CMK (cell line): ENCODE results near the gene ATP2C2.
"Not testable (repeated sequence)": the region's sequence is repeated elsewhere in the genome, so short reads cannot be mapped to it uniquely, and the experiment has no call there.

Source experiments
- DNase-seq: peaks from one replicate; pipeline ENCODE4 v3.0.0-alpha.2; 2010; ENCODE audit warnings: low read depth

Gene ATP2C2

GRCh38 chr16:84367750-84368307 lies 509 bp upstream of the ATP2C2 start:
- no peak for DNase-seq

- no peak for DNase-seq
These were observed 767 bp downstream of the ATP2C2 start for GRCh38 chr16:84369105-84369504.

GRCh38 chr16:84369938-84370627 lies 1.7 kb downstream of the ATP2C2 start:
- no peak for DNase-seq

- DNase-seq = no peak
These were observed 2.6 kb downstream of the ATP2C2 start for GRCh38 chr16:84370723-84371552.

GRCh38 chr16:84371553-84371865 lies 3.2 kb downstream of the ATP2C2 start:
- DNase-seq = no peak

GRCh38 chr16:84373907-84374489 lies 5.7 kb downstream of the ATP2C2 start:
- DNase-seq = no peak

GRCh38 chr16:84378099-84378498 lies 9.8 kb downstream of the ATP2C2 start:
- DNase-seq = no peak

- DNase-seq = no peak
These were observed 10.2 kb downstream of the ATP2C2 start for GRCh38 chr16:84378567-84378966.

- no peak for DNase-seq
These were observed 10.8 kb downstream of the ATP2C2 start for GRCh38 chr16:84379008-84379708.

- no peak for DNase-seq
These were observed 11.5 kb downstream of the ATP2C2 start for GRCh38 chr16:84379709-84380362.

- peak; percentile 79 for DNase-seq
These were observed 12.1 kb downstream of the ATP2C2 start for GRCh38 chr16:84380405-84380804.

GRCh38 chr16:84382396-84382795 lies 14.1 kb downstream of the ATP2C2 start:
- no peak for DNase-seq

GRCh38 chr16:84383106-84383505 lies 14.8 kb downstream of the ATP2C2 start:
- no peak for DNase-seq

GRCh38 chr16:84386047-84386446 lies 17.7 kb downstream of the ATP2C2 start:
- no peak for DNase-seq

- no peak for DNase-seq
These were observed 18.7 kb downstream of the ATP2C2 start for GRCh38 chr16:84387021-84387420.

GRCh38 chr16:84390131-84390785 lies 21.9 kb downstream of the ATP2C2 start:
- no peak for DNase-seq

GRCh38 chr16:84391151-84392030 lies 23.1 kb downstream of the ATP2C2 start:
- DNase-seq = no peak

- DNase-seq = no peak
These were observed 23.7 kb downstream of the ATP2C2 start for GRCh38 chr16:84392031-84392360.

- DNase-seq = not testable (repeated sequence)
These were observed 27.7 kb downstream of the ATP2C2 start for GRCh38 chr16:84396082-84396481.

- DNase-seq = no peak
These were observed 28.2 kb downstream of the ATP2C2 start for GRCh38 chr16:84396537-84397008.
